Esophagus squamous epithelium (tissue), 5 donors: ENCODE measurements around the gene NEUROD2. TPM values are rescaled to one million over a fixed set of nuclear protein-coding genes. Genes with fewer than 3 reads are reported as not detected.

Experiments used
- DNase-seq: peaks from one replicate; lab custom pipeline; 2025; lab: John Stamatoyannopoulos, UW
- H3K27ac ChIP-seq, 4 donors: fragments of 200-600 bp; sonication (generic); one replicate each; pipeline ENCODE4 v1.5.1; 2016 to 2019; ENCODE audit warnings: mild to moderate bottlenecking in 1 of 4
- H3K27me3 ChIP-seq, 4 donors: fragments of 200-600 bp; sonication (generic); 1 replicate in 3 of 4; 2 replicates in 1 of 4; pipeline versions ENCODE4 v1.5.1 to v1.6.0; 2017 to 2021; ENCODE audit warnings: antibody characterized with exemption in 1 of 4
- H3K36me3 ChIP-seq, 3 donors: fragments of 200-600 bp; sonication (generic); one replicate each; pipeline ENCODE4 v1.5.1; 2016 to 2019
- H3K4me1 ChIP-seq, 3 donors: fragments of 200-600 bp; sonication (generic); one replicate each; pipeline ENCODE4 v1.5.1; 2017 to 2019
- H3K4me3 ChIP-seq, 4 donors: fragments of 200-600 bp; sonication (generic); 1 replicate in 3 of 4; 2 replicates in 1 of 4; pipeline ENCODE4 v1.5.1; 2016 to 2019; ENCODE audit warnings: mild to moderate bottlenecking in 2 of 4, moderate library complexity in 1 of 4
- H3K9me3 ChIP-seq, 3 donors: fragments of 200-600 bp; sonication (generic); one replicate each; pipeline ENCODE4 v1.5.1; 2016 to 2019
- CTCF ChIP-seq, 6 experiments: fragments of 450-650 bp in 4 of 6; fragments of 200-600 bp in 2 of 6; sonication (generic) in 2 of 6; IDR thresholded peaks; one replicate each; pipeline ENCODE4 v1.5.1; 2016 to 2019; ENCODE audit warnings: antibody characterized with exemption in 6 of 6, mild to moderate bottlenecking in 4 of 6, moderate library complexity in 4 of 6
- POLR2A ChIP-seq, 4 donors: fragments of 450-650 bp; IDR thresholded peaks; one replicate each; pipeline ENCODE4 v1.6.1; 2017; ENCODE audit warnings: antibody characterized with exemption in 4 of 4, mild to moderate bottlenecking in 4 of 4, moderate library complexity in 3 of 4
- WGBS, 2 donors: methylation state at CpG; one replicate each; pipeline ENCODE4 v1.1.5; 2018; 5-methylcytosine and 5-hydroxymethylcytosine counted together
- intact Hi-C: fragments of 100-400 bp; cut with DNase I; formaldehyde crosslinking; loops from one replicate; pipeline ENCODE4 v1.15.0; 2022
- total RNA-seq, 4 donors: library from RNA; depleted of rRNA; stranded (reverse); fragments of >200 nt; gene quantifications; one replicate each; pipeline ENCODE4 v1.1.0, GENCODE V29; 2016
- donor health status: DM: yes; HTN: yes; CAD: no.

NEUROD2 gene
- total RNA-seq, 4 donors from 2014 or later = not detected

- Histone ChIP-seq H3K27ac (peak overlapping the region; percentile 88 to 96 (median 94)), H3K4me3 (peak overlapping the region; percentile 76 to 93 (median 82)), H3K27me3 (peaks cover 0 to 8% (median 0%) of the 10 kb centered on the region in 4 donors), H3K36me3 (peaks cover 0 to 17% (median 0%) of the 10 kb centered on the region in 3 donors), H3K9me3 (no peaks in the 10 kb centered on the region), H3K4me1 (peaks cover 32 to 77% (median 40%) of the 10 kb centered on the region in 3 donors)
- no peak for DNase-seq
- intact Hi-C loops = no loop called here
- 0 to 30% methylated on average over 2 to 5 of the region's 6 CpGs for WGBS, 2 donors
- TF ChIP-seq CTCF (IDR thresholded peaks at IDR 0.05) (no peak), POLR2A (IDR thresholded peaks at IDR 0.05) (no peak)
Measured at GRCh38 chr17:39636587-39636926, 28.8 kb upstream of the NEUROD2 start.

GRCh38 chr17:39635614-39636176 lies 28.0 kb upstream of the NEUROD2 start:
- WGBS, 2 donors = 71 to 90% methylated on average over 3 to 6 of the region's 8 CpGs
- no peaks in the 10 kb centered on the region for H3K9me3 ChIP-seq
- peak overlapping the region in 1 of 4 donors; percentile 95 for H3K27ac ChIP-seq
- H3K36me3 ChIP-seq = peaks cover 0 to 12% (median 0%) of the 10 kb centered on the region in 3 donors
- TF ChIP-seq POLR2A (IDR thresholded peaks at IDR 0.05) (no peak), CTCF (IDR thresholded peaks at IDR 0.05) (no peak)
- H3K4me1 ChIP-seq = peaks cover 31 to 75% (median 38%) of the 10 kb centered on the region in 3 donors
- intact Hi-C loops = no loop called here
- no peak for DNase-seq
- H3K27me3 ChIP-seq = peaks cover 0 to 16% (median 0%) of the 10 kb centered on the region in 4 donors
- H3K4me3 ChIP-seq = no peak overlapping the region

GRCh38 chr17:39634384-39634871 lies 26.7 kb upstream of the NEUROD2 start:
- TF ChIP-seq CTCF (IDR thresholded peaks at IDR 0.05) (peak; percentile 51 to 75 (median 68)), POLR2A (IDR thresholded peaks at IDR 0.05) (no peak)
- no peaks in the 10 kb centered on the region for H3K9me3 ChIP-seq
- no peak overlapping the region for H3K4me3 ChIP-seq
- no peaks in the 10 kb centered on the region for H3K36me3 ChIP-seq
- H3K27me3 ChIP-seq = peaks cover 0 to 23% (median 0%) of the 10 kb centered on the region in 4 donors
- H3K4me1 ChIP-seq = peaks cover 19 to 63% (median 25%) of the 10 kb centered on the region in 3 donors
- H3K27ac ChIP-seq = no peak overlapping the region
- DNase-seq = no peak
- WGBS, 2 donors = 11 to 56% methylated on average over 1 to 2 of the region's 2 CpGs
- intact Hi-C loops = no loop called here

- intact Hi-C loops = no loop called here
- H3K27ac ChIP-seq = no peak overlapping the region
Measured at GRCh38 chr17:39633570-39634183, 26.0 kb upstream of the NEUROD2 start.

More at GRCh38 chr17:39633570-39634183, 26.0 kb upstream of the NEUROD2 start:
- WGBS, 2 donors = 53 to 57% methylated on average over 4 to 8 of the region's 8 CpGs
- H3K36me3 ChIP-seq = no peaks in the 10 kb centered on the region
- DNase-seq = no peak
- H3K4me3 ChIP-seq = no peak overlapping the region
- no peak for TF ChIP-seq CTCF (IDR thresholded peaks at IDR 0.05)
- H3K4me1 ChIP-seq = peaks cover 17 to 63% (median 18%) of the 10 kb centered on the region in 3 donors
- peaks cover 0 to 31% (median 0%) of the 10 kb centered on the region in 4 donors for H3K27me3 ChIP-seq
- no peaks in the 10 kb centered on the region for H3K9me3 ChIP-seq
